ENCODE results near the gene EYA2. TPM values are rescaled to one million over a fixed set of nuclear protein-coding genes. Genes with fewer than 3 reads are reported as not detected.

EYA2 gene
- total RNA-seq, 1 experiment from 2014 or later: not detected

DNA sequence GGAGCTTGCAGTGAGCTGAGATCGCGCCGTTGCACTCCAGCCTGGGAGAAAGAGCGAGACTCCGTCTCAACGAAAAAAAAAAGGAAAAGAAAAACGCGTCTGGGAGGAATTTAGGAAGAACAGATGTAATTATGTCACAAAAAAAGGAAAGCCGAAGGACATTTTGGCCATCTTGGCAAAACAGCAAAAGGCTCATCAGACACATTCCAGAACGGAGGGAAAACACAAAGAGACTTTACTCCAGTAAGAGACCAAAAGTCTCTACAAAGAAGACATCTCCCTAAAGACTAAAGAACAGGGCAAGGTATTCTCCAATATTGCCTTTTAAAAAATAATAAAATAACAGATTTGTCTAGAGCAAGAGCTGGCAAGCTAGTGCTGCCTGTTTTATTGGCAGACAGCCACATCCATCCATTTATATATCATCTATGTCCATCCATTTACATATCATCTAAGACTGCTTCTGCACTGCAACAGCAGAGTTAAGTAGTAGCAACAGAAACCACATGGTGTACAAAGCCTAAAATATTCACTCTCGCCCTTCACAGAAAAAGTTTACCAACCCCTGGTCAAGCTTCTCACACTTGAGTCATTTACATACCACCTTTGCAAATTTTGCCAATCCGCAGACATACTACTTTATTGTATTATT, 328.0 kb downstream of the EYA2 start:
- no peak overlapping the region for H3K4me3 Mint-ChIP-seq (ENCODE audit: unreplicated experiment)
- CTCF ChIA-PET: interaction anchor here (0.6 to 1.8 kb wide), 8 partner anchors 9 to 752 kb away, joined by 3 to 8 read pairs (median 4); no protein-coding TSS in a partner anchor
- no peaks in the 10 kb centered on the region for H3K27me3 Mint-ChIP-seq (ENCODE audit: insufficient read depth, unreplicated experiment)
- H3K27ac Mint-ChIP-seq (ENCODE audit: low read depth, unreplicated experiment): no peak overlapping the region
- BruUV-seq (replicated peaks): no TSS peak
- POLR2A ChIA-PET: interaction anchor here (0.6 to 1.2 kb wide), 3 partner anchors 9 to 48 kb away, joined by 3 to 6 read pairs (median 3); no protein-coding TSS in a partner anchor
- no peaks in the 10 kb centered on the region for H3K4me1 Mint-ChIP-seq (ENCODE audit: insufficient read depth, unreplicated experiment)
- H3K36me3 Mint-ChIP-seq (ENCODE audit: insufficient read depth, unreplicated experiment): peaks cover 100% of the 10 kb centered on the region
- H3K9me3 Mint-ChIP-seq (ENCODE audit: unreplicated experiment): no peaks in the 10 kb centered on the region
- no peak for TF ChIP-seq CTCF (IDR thresholded peaks at IDR 0.05; ENCODE audit: unreplicated experiment)
- DNase-seq (ENCODE audit: unreplicated experiment): no peak
- intact Hi-C loops (cut with micrococcal nuclease): no loop called here

GRCh38 chr20:47223896-47224295, 329.3 kb downstream of the EYA2 start:
- POLR2A ChIA-PET: interaction anchor here (1.0 to 1.1 kb wide), 2 partner anchors 11 to 130 kb away, joined by 3 to 4 read pairs; no protein-coding TSS in a partner anchor
- H3K36me3 Mint-ChIP-seq (ENCODE audit: insufficient read depth, unreplicated experiment): peaks cover 100% of the 10 kb centered on the region

GRCh38 chr20:47224300-47224791, 329.7 kb downstream of the EYA2 start:
- ChIA-PET POLR2A (interaction anchor here (1.0 to 1.1 kb wide), 2 partner anchors 11 to 129 kb away, joined by 3 to 4 read pairs; no protein-coding TSS in a partner anchor), CTCF (interaction anchor here (1.0 to 1.4 kb wide), 3 partner anchors 10 to 153 kb away, joined by 3 to 8 read pairs (median 3); no protein-coding TSS in a partner anchor)
- BruUV-seq (replicated peaks): no TSS peak
- H3K36me3 Mint-ChIP-seq (ENCODE audit: insufficient read depth, unreplicated experiment): peaks cover 100% of the 10 kb centered on the region
- H3K27me3 Mint-ChIP-seq (ENCODE audit: insufficient read depth, unreplicated experiment): no peaks in the 10 kb centered on the region
- no peaks in the 10 kb centered on the region for H3K4me1 Mint-ChIP-seq (ENCODE audit: insufficient read depth, unreplicated experiment)
- peak overlapping the region; percentile 48 for H3K27ac Mint-ChIP-seq (ENCODE audit: low read depth, unreplicated experiment)
- no peak for DNase-seq (ENCODE audit: unreplicated experiment)
- H3K9me3 Mint-ChIP-seq (ENCODE audit: unreplicated experiment): no peaks in the 10 kb centered on the region
- no peak for TF ChIP-seq CTCF (IDR thresholded peaks at IDR 0.05; ENCODE audit: unreplicated experiment)
- intact Hi-C loops (cut with micrococcal nuclease): no loop called here
- H3K4me3 Mint-ChIP-seq (ENCODE audit: unreplicated experiment): no peak overlapping the region

More at GRCh38 chr20:47223896-47224295, 329.3 kb downstream of the EYA2 start:
- intact Hi-C loops (cut with micrococcal nuclease): no loop called here
- no peak for DNase-seq (ENCODE audit: unreplicated experiment)
- no peak for TF ChIP-seq CTCF (IDR thresholded peaks at IDR 0.05; ENCODE audit: unreplicated experiment)
- Mint-ChIP-seq H3K4me1 (ENCODE audit: insufficient read depth, unreplicated experiment) (no peaks in the 10 kb centered on the region), H3K27me3 (ENCODE audit: insufficient read depth, unreplicated experiment) (no peaks in the 10 kb centered on the region), H3K9me3 (ENCODE audit: unreplicated experiment) (no peaks in the 10 kb centered on the region), H3K27ac (ENCODE audit: low read depth, unreplicated experiment) (no peak overlapping the region), H3K4me3 (ENCODE audit: unreplicated experiment) (no peak overlapping the region)
- BruUV-seq (replicated peaks): no TSS peak
- CTCF ChIA-PET: interaction anchor here (1.0 to 1.4 kb wide), 4 partner anchors 10 to 154 kb away, joined by 3 to 8 read pairs (median 3); no protein-coding TSS in a partner anchor

DNA sequence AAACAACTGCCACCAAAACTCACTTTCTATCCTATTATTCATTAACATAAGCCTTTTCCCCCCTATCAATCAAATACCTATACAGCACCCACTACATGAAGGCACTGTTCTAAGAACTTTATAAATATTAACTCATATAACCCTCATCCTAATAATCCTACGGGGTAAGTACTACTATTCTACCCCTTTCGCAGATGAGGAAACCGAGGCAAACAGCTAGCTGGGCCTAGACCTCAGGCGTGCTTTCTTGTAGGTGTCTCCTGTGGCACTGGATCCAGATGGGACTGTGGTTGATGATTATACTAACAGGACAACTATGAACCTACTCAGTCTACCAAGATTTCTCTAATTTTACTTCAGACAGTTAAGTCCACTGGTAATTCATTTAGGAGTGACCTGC, 330.2 kb downstream of the EYA2 start:
- H3K36me3 Mint-ChIP-seq (ENCODE audit: insufficient read depth, unreplicated experiment): peaks cover 100% of the 10 kb centered on the region
- CTCF ChIA-PET: interaction anchor here (1.0 to 1.4 kb wide), 3 partner anchors 11 to 153 kb away, joined by 3 to 8 read pairs (median 3); no protein-coding TSS in a partner anchor
- no peak overlapping the region for H3K4me3 Mint-ChIP-seq (ENCODE audit: unreplicated experiment)
- POLR2A ChIA-PET: interaction anchor here (0.5 to 1.1 kb wide), 2 partner anchors 129 to 469 kb away, joined by 3 to 4 read pairs; no protein-coding TSS in a partner anchor
- no peaks in the 10 kb centered on the region for H3K9me3 Mint-ChIP-seq (ENCODE audit: unreplicated experiment)
- H3K27ac Mint-ChIP-seq (ENCODE audit: low read depth, unreplicated experiment): peak overlapping the region; percentile 48
- no peak for TF ChIP-seq CTCF (IDR thresholded peaks at IDR 0.05; ENCODE audit: unreplicated experiment)
- H3K27me3 Mint-ChIP-seq (ENCODE audit: insufficient read depth, unreplicated experiment): no peaks in the 10 kb centered on the region
- DNase-seq (ENCODE audit: unreplicated experiment): no peak
- H3K4me1 Mint-ChIP-seq (ENCODE audit: insufficient read depth, unreplicated experiment): no peaks in the 10 kb centered on the region
- no TSS peak for BruUV-seq (replicated peaks)
- intact Hi-C loops (cut with micrococcal nuclease): no loop called here

All from MCF 10A (cell line).